Fibroblast of peridontal ligament (primary cell): ENCODE results near the gene SLC6A16.
"Not testable (repeated sequence)": the region's sequence is repeated elsewhere in the genome, so short reads cannot be mapped to it uniquely, and the experiment has no call there.

ENCODE experiments used
- DNase-seq: peaks from one replicate; pipeline ENCODE4 v3.0.0-alpha.2; 2010; ENCODE audit errors: extremely low read depth

SLC6A16 gene

GRCh38 chr19:49331187-49331586 is 6.2 kb upstream of the SLC6A16 start:
- DNase-seq, result not testable (repeated sequence)

GRCh38 chr19:49328741-49329140 is 3.8 kb upstream of the SLC6A16 start:
- DNase-seq, result no peak

GRCh38 chr19:49327878-49328544 is 3.0 kb upstream of the SLC6A16 start:
- no peak for DNase-seq

- no peak for DNase-seq
Observed at GRCh38 chr19:49326165-49326704, 1.2 kb upstream of the SLC6A16 start.

GRCh38 chr19:49325756-49326155 is 765 bp upstream of the SLC6A16 start:
- DNase-seq, result not testable (repeated sequence)

GRCh38 chr19:49318296-49318695 is 6.7 kb downstream of the SLC6A16 start:
- DNase-seq, result no peak

GRCh38 chr19:49316284-49316683 is 8.7 kb downstream of the SLC6A16 start:
- DNase-seq, result no peak

- no peak for DNase-seq
Observed at GRCh38 chr19:49315111-49315510, 9.9 kb downstream of the SLC6A16 start.

- no peak for DNase-seq
Observed at GRCh38 chr19:49309087-49309486, 15.9 kb downstream of the SLC6A16 start.

GRCh38 chr19:49306734-49307133 is 18.3 kb downstream of the SLC6A16 start:
- not testable (repeated sequence) for DNase-seq

GRCh38 chr19:49301866-49302252 is 23.1 kb downstream of the SLC6A16 start:
- DNase-seq, result no peak

- DNase-seq, result peak; percentile 48
Observed at GRCh38 chr19:49301165-49301865, 23.7 kb downstream of the SLC6A16 start.

GRCh38 chr19:49298653-49299052 is 26.3 kb downstream of the SLC6A16 start:
- DNase-seq, result not testable (repeated sequence)

GRCh38 chr19:49297403-49297802 is 27.6 kb downstream of the SLC6A16 start:
- DNase-seq, result peak; percentile 39

- DNase-seq, result no peak
Observed at GRCh38 chr19:49295208-49295880, 29.6 kb downstream of the SLC6A16 start.

- DNase-seq, result no peak
Observed at GRCh38 chr19:49294401-49294800, 30.6 kb downstream of the SLC6A16 start.

GRCh38 chr19:49290517-49290916 is 34.5 kb downstream of the SLC6A16 start:
- no peak for DNase-seq

- DNase-seq, result not testable (repeated sequence)
Observed at GRCh38 chr19:49289286-49289685, 35.7 kb downstream of the SLC6A16 start.

GRCh38 chr19:49288205-49288604 is 36.8 kb downstream of the SLC6A16 start:
- DNase-seq, result not testable (repeated sequence)

GRCh38 chr19:49287141-49287770 is 37.7 kb downstream of the SLC6A16 start:
- DNase-seq, result no peak

- no peak for DNase-seq
Observed at GRCh38 chr19:49282184-49282583, 42.8 kb downstream of the SLC6A16 start.

GRCh38 chr19:49272204-49272603 is 52.8 kb downstream of the SLC6A16 start:
- no peak for DNase-seq
